22Rv1 (cell line): Measurements from ENCODE around the gene ITGAE.

Source experiments
- H3K27ac ChIP-seq: fragments of 450-650 bp; 2 replicates; pipeline ENCODE4 v1.5.1; 2017
- CTCF ChIP-seq: fragments of 450-650 bp; IDR thresholded peaks from 2 replicates; pipeline ENCODE4 v1.5.1; 2017; ENCODE audit warnings: mild to moderate bottlenecking
- ZFX ChIP-seq: fragments of 450-650 bp; IDR thresholded peaks from 2 replicates; pipeline ENCODE4 v1.6.1; 2017; ENCODE audit warnings: antibody characterized with exemption, borderline replicate concordance

ITGAE gene

GRCh38 chr17:3772764-3773163, 28.2 kb downstream of the ITGAE start:
- TF ChIP-seq CTCF (no peak), ZFX (no peak)
- no peak overlapping the region for H3K27ac ChIP-seq

DNA sequence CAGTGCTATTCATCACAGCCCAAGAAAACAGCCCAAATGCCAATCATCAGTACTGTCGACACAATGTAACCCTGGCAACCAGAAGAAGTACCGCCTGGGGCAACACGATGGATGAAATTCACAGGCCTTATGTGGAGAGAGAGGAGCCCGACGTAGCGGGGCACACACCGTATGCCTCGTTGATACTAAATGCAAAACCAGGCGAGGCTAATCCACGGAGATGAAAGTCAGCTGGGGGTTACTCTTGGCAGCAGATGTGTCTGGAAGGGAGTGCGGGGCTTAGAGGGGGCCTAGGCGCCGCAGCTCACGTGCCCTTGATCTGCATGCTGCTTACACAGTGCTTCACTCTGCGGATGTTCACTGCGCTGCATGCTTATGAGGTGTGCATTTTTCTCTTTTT, 29.8 kb downstream of the ITGAE start:
- TF ChIP-seq CTCF: no peak
- TF ChIP-seq ZFX: no peak
- no peak overlapping the region for H3K27ac ChIP-seq

- no peak overlapping the region for H3K27ac ChIP-seq
- no peak for TF ChIP-seq ZFX
- no peak for TF ChIP-seq CTCF
Measured at GRCh38 chr17:3770466-3770865, 30.5 kb downstream of the ITGAE start.

DNA sequence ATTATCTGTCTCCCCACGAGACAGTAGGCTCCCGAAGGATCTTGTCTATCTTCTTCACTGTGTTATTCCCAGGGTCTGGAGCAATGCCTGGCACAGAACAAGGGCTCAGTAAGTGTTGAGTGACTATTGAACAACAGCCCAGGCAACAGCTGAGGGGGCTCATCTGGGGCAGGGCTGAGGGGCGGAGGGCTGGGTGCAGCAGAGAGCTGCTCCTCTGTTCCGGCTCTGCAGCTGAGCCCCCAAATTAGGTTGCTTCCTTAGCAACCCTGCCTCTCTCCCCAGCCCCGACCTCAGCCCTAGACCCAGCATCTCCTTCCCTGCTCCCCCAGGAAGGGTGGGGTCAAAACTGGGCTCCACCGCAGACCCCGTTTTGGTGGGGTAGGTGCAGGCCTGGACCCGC, 32.2 kb downstream of the ITGAE start:
- H3K27ac ChIP-seq: no peak overlapping the region
- TF ChIP-seq ZFX: no peak
- TF ChIP-seq CTCF: no peak

DNA sequence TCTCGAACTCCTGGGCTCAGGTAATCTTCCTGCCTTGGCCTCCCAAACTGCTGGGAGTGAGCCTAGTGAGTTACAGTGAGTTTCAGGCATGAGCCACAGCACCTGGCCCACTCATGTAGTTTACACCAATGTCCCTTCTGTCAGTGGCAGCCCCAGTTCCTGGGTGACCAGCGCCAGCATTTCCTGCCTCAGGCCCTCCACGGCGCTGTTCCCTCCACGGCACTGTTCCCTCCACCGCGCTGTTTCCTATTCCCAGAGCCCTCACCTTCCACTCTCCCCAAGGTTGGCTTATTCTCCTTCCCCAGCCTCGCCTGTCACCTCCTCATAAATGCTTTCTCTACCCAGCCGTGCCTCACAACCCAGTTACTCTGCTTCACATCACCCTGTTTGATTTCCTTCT, 32.6 kb downstream of the ITGAE start:
- H3K27ac ChIP-seq: no peak overlapping the region
- TF ChIP-seq ZFX (no peak), CTCF (no peak)

DNA sequence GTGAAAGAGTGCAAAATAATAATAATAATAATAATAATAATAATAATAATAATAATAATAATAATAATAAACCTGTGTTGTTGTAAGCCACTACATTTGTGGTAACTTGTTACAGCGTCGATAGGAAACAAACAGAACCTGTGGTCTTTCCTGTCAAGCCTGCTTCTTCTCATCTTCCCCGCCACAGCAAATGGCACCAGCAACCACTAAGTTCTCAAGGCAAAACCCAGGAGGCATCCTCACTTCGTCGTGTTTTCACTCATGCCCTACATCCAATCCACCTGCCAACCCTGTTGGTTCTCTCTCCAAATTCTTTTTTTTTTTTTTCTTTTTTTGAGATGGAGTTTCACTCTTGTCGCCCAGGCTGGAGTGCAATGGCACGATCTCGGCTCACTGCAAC, 34.2 kb downstream of the ITGAE start:
- TF ChIP-seq ZFX (no peak), CTCF (no peak)
- H3K27ac ChIP-seq: no peak overlapping the region

DNA sequence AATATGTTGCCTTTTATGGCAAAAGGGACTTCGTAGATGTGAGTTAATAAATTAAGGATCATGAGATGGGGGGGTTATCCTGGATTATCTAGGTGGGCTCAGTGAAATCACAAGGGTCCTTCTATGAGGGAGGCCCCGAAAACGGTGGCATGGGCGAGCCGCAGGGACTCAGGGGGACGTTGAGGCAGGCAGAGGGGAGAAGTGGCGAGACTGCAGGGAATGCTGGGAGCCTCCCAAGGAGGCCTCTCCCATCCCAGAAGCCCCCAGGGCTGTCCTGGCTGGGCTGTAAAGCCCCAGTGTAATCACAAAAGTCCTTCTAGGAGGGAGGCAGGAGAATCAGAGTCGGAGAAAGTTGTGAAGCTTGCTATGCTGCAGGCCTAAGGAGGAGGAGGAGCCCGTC, 35.0 kb downstream of the ITGAE start:
- TF ChIP-seq ZFX (no peak), CTCF (no peak)
- no peak overlapping the region for H3K27ac ChIP-seq
